GM19193 (cell line): ENCODE measurements around the gene ISCA2.

Experiments used
- POLR2A ChIP-seq: IDR thresholded peaks from 4 replicates; pipeline ENCODE4 v1.6.1; 2011; ENCODE audit not compliant: insufficient read depth, insufficient read length; ENCODE audit errors: extremely low read depth

Gene ISCA2

DNA sequence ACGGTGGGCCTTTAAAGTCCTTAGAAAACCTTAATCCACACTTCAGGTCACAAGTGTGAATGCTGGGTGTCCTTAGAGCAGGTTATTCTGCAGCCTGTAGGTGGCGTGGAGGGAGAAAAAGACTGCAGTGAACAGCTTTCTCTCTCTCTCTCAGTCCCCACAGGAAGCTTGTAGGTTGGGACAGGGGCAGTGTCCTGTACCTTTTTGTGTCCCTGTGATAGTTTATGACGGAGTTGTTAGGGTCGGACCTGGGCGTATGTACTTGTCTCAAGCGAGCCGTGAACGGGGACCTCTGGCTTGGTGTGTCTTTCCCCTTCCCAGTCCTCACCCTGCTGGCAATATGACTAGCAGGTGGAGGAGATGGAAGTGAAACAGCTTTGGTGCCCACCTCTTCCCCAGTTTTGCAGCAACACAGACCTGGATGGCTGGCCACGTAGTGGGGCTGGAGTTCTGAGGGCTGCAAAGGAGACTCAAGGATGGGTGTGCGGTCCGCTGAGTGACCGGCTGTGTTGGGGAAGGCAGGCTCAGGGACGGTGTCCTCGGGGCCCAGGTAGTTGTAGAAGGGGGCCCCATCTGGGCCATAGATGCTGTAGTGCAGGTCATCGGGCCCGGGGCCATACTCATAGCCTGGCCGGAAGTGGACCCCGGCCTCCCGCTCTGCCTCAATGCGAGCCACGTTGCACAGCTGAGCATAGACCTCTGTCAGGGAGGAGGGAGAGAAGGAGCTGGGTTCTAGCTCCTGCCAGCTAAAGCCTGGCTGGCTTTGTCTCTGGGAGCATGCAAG is 8.9 kb downstream of the ISCA2 start:
- TF ChIP-seq POLR2A: no peak

DNA sequence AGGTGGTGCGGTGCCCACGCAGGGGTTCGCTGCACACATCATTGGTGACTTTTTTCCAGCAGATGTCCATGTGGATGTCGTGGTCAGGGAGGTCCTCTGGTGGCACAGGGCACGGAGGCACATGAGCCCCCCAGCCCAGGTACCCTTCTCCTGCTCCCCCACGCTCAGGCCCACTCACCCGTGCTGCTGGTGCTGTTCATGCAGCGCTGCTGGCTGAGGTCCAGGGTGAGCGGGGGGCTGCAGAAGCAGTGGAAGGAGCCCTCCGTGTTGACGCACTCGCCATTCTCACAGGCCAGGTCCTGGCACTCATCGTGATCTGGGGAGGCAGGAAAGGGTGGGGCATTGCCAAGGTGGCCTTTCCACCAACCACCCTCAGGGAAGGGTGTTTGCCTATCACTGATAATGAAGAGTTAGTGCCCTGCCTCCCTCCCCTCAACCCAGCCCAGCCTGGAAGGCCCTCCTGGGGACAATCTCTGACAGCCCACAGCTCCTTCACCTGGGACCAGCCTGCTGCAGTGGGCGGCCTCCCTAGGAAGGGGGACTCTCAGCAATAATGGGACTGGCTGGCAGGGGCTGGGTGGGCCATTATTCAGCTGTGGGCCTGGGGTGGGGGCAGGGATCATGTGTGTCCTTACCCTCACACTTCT is 9.8 kb downstream of the ISCA2 start:
- no peak for TF ChIP-seq POLR2A

DNA sequence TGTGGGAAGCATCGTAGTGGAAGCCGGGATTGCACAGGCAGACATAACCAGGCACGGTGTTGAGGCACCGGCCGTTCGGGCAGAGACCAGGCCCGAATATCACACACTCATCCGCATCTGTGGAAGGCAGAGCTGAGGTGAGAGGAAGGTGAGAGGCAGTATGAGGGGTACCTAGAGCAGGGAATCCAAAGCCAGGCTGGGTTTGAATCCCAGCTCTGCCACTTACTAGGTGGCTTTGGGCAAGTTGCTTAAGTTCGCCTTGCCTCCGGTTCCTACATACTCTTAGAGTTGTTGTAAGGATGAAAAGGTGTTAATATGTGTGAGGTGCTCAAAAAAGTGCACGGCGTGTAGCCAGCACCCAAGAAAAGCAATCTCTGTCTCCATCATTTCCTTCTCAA is 10.4 kb downstream of the ISCA2 start:
- TF ChIP-seq POLR2A: no peak

DNA sequence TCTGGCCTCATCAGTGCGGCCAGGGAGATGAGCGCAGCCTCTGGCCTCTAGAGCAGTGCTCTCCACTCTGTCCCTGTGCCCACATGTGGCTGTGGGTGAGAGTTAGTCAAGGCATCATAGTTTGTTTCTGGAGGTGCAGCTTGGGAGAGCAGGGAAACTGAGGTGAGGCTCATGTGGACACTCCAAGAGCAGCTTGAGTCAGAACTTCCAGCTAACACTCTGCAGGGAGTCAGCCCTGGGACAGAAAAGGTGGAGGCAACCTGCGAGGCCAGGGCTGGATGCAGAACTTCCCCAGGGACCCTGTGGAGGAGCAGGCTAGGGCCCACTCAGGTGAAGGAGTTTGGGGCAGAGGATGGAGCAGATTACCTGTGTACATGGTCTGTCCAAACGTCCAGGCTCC is 10.8 kb downstream of the ISCA2 start:
- no peak for TF ChIP-seq POLR2A

DNA sequence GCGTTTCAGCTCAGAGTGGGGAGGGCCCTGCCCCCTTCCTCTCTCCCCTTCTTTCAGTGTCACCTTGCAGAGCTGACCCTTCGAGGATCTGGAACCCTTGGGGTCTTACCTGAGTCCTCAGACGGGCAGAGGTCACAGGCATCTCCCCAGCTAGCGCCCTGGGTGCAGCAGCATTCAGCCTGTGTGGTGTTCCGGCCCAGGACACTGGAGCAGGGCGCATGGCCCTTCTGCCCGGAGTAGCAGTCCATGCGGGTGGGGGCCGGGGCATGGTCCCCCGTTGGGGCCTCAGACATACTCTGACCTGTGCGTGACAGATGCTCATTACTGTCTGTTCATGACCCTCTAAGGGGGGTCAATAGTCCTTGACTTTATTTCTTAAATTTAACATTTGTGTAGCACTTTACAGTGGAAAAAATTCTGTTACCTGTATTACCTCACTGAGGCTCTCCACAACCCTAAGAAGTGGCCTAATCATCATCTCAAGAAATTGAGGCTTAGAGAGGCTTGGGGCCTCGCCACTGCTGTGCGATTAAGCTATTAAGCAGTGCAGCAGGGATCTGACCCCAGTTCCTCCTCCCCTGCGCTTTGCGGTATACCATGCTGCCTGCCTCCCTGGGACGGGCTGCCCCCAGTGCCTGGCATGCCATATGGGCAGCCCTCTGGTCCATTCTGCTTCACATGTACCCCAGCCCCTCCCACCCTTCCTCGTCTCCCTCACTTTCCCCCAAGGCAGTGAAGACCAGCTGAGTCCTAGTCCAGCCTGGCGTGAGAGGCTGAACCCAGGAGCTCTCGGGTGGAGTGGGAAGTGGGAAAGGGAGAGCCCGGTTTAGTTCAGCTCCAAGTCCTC is 11.5 kb downstream of the ISCA2 start:
- no peak for TF ChIP-seq POLR2A

DNA sequence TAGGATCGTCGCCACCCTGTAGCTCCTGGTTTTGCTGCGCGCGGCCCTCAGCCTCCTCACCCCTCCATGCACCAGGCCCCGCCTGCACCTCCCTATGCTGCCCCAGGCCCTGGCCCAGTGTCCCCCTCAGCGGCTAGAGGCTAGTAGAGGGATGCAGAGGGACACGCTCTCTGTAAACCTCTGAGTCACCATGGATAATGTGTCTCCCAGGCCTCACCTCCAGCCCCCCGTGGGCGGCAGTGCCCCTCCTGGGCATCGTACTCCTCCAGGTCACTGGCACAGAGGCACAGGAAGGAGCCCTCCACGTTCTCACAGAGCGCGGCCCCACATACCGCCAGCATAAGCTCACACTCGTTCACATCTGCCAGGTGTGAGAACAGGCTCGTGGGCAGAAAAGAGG is 12.3 kb downstream of the ISCA2 start:
- no peak for TF ChIP-seq POLR2A

DNA sequence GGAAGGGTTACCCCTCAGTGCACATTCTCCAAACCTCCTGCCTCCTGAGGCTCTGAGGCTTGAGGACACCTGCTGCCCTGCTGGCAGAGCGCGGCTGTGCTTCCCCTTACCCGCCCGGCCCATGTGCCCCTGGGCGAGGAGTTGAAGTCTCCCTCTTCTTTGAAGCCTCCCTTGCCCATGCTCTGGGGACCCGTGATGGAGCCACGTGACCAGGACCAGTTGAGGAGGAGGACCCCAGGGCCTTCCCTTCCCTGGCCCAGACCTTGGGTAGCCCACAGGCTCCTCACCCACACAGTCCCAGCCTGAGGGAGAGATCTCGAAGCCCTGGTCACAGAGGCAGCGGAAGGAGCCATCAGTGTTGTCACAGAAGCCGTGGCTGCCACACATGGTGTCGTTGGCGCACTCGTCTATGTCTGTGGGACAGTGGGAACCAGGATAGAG is 12.9 kb downstream of the ISCA2 start:
- TF ChIP-seq POLR2A: no peak

DNA sequence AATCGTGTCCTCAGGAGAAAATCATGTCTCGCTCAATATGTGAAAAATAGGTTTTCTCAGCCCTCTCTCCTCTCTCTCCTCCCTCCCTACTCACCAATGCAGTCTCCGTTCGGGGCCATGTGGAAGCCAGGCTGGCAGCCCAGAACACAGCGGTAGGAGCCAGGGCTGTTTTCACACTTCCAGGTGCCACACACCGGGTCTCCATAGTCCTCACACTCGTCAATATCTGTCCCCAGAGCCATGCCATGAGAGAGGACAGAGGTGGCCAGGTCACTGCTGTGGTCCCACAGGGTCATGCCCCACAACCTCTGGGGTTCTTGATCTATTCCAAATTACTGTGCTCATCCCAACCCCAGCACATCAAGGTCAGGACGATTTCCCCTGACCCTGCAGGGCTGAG is 13.5 kb downstream of the ISCA2 start:
- TF ChIP-seq POLR2A: no peak

DNA sequence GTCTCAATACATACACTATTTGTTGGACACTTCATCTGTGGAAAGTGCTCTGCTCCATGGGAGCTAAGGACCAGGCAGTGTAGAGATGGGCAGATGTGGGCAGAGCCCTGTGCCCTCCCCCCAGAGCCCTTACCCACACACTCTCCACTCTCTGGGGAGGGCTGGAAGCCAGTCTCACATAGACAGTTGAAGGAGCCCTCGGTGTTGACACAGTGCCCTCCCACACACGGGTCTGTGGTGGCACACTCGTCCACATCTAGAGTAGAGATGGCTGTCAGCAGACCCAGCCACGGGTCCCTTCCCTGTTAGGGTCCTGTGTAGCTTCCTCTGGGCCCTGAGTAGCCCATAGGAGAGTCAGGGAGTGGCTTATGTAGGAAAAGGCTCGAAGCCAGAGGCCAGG is 14.3 kb downstream of the ISCA2 start:
- no peak for TF ChIP-seq POLR2A

DNA sequence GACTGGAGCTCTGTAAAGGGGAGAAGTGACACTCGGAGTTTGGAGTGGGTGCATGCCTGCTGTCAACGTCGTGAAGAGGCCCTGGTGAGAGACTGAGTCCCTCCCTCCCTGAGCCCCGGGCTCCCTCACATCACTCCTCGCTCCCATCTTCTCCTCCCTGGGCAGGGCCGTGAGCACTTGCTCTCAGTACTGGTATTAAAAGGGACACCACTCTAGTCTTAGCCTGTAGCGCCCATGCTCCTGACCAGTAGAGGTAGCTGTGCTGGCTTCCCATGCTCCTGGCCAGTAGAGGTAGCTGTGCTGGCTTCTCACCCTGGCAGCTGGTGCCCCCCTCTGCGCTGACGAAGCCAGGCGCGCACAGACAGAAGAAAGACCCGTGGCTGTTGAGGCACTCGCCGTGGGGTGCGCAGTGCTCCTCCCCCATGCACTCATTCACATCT is 14.7 kb downstream of the ISCA2 start:
- no peak for TF ChIP-seq POLR2A

DNA sequence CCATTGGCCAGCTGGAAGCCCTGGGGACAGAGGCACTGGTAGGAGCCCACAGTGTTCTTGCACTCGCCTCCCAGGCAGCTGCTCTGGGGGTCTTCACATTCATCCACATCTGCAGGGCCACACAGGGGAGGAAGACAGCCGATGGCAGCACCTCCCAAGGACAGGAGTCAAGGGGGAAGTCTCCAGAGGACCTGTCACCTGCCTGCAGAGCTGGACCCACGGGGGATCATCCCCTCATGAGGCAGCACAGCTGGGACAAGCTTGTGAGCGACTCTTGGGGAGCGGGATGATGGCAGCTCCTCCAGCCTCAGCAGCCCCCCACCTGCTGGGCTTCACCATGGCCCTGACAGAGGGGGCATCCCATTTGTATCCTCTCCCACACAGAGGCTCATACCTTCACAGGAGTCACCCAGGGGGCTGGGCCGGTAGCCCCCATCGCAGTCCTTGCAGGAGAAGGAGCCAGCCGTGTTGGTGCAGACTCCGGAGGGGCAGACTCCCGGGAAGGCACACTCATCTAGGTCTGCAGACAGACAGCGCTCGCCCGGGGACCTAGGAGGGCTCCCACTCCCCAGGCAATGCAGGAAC is 15.4 kb downstream of the ISCA2 start:
- TF ChIP-seq POLR2A: no peak

DNA sequence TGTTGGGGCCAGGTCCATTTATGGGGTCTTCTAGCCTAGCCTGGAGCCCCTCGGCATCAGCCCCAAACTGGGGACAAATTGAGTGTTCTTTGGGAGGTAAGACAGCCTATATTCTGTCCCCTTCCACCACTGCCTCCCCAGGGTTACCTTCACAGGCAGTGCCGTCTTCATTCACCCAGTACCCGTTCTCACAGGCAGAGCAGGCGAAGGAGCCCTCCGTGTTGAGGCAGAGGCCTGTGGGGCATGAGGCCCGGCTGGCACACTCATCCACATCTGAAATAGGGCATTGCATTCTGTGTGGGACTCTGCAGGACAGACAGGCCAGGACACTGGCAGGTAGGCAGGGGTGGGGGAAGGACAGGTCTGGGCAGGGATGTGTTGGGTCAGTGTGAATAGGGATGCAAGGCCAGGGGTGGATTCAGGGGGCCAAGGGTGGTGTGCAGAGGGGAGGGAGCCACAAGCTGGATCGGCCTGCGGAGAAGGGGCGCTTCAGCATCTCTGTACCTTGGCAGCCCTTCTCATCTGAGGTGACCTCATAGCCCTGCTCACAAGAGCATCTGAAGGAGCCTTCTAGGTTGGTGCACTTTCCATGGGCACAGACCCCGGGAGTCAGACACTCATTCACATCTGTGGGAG is 16.1 kb downstream of the ISCA2 start:
- no peak for TF ChIP-seq POLR2A

DNA sequence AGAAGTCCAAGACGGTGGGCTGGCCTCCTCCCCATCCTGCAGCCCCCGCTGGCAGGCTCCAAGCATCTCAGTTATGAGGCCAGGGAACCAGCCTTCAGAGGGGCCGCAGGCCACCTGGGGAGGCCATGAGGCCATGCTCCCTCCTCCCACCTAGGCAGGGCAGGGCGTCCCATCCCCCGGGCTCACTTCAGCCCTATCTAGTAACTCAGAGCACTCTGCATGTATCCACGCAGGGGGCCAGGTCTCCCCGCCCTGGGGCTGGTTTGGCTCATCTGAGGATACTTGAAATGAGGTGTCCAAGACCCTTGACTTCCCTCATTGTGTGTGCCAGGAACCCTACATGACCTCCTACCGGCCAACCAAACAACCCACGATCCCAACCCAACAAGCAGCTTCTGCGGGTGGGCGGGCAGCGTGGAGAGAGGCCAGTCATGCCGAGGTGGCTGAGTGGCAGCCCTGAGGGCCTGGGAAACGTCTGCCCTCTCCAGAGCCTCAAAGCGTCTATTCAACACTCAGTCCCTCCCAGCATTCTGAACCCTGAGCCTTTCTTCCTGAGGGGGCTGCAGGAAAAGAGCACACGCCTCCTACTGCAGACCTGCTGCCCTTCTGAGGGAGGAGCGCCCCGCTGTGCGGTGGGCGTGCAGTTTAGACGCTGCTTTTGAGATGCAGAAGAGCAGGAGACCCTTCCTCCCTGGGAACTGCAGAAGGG is 16.8 kb downstream of the ISCA2 start:
- no peak for TF ChIP-seq POLR2A

DNA sequence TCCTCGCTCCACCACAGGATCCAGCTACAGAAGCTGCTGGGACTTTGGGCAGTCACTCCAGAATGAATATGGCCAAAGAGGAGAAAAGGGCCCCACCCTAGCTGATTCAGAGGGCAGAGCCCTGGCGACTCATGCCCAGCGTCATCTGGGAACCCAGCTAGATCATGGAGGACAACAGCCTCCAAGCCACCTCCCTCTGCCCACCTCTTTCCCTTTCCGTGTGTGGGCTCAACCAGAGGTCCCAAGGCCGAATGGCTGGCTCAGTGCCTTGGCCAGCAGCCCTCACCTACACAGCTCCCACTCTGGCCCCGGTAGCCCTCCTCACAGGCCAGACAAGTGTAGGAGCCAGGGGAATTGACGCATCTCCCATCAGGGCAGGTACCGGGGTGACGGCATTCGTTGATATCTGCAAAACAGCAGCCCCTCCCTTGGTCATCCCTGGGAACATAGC is 17.4 kb downstream of the ISCA2 start:
- TF ChIP-seq POLR2A: no peak
